ENCODE data around the gene SLC9A3.

SLC9A3 gene

GRCh38 chr5:531749-532315 is 7.6 kb upstream of the SLC9A3 start:
- Histone ChIP-seq H3F3A (ENCODE audit: insufficient read depth, low read length) (no peaks in the 10 kb centered on the region), H3K27ac (ENCODE audit: low read depth, low read length, poor library complexity, severe bottlenecking) (no peak overlapping the region), H3K4me3 (ENCODE audit: low read depth, low read length, poor library complexity, severe bottlenecking) (no peak overlapping the region), H3K4me1 (ENCODE audit: insufficient read depth, low read length, severe bottlenecking) (peaks cover 5% of the 10 kb centered on the region), H3K9ac (ENCODE audit: low read length) (no peak overlapping the region), H4K20me1 (ENCODE audit: insufficient read depth, low read length) (no peaks in the 10 kb centered on the region), H3K9me2 (ENCODE audit: low read depth, low read length) (no peaks in the 10 kb centered on the region), H3K9me3 (ENCODE audit: low read length) (no peaks in the 10 kb centered on the region), H3K4me2 (ENCODE audit: low read length) (no peak overlapping the region), H3K79me2 (ENCODE audit: insufficient read depth, low read length) (no peaks in the 10 kb centered on the region), H3K27me3 (ENCODE audit: insufficient read depth, low read length) (peaks cover 18% of the 10 kb centered on the region), H2AFZ (ENCODE audit: low read length) (no peak overlapping the region), H3K36me3 (ENCODE audit: insufficient read depth, low read length) (no peaks in the 10 kb centered on the region)
- no peak for TF ChIP-seq CTCF (IDR thresholded peaks at IDR 0.05; ENCODE audit: low read length)
- no peak for TF ChIP-seq EZH2 (IDR thresholded peaks at IDR 0.05; ENCODE audit: borderline replicate concordance, low read length)

- peaks cover 18% of the 10 kb centered on the region for H3K27me3 ChIP-seq (ENCODE audit: insufficient read depth, low read length)
- H3K4me2 ChIP-seq (ENCODE audit: low read length): no peak overlapping the region
These were observed 7.0 kb upstream of the SLC9A3 start for GRCh38 chr5:531101-531748.

More at GRCh38 chr5:531101-531748, 7.0 kb upstream of the SLC9A3 start:
- no peaks in the 10 kb centered on the region for H3K9me2 ChIP-seq (ENCODE audit: low read depth, low read length)
- no peak overlapping the region for H3K4me3 ChIP-seq (ENCODE audit: low read depth, low read length, poor library complexity, severe bottlenecking)
- no peaks in the 10 kb centered on the region for H4K20me1 ChIP-seq (ENCODE audit: insufficient read depth, low read length)
- H3F3A ChIP-seq (ENCODE audit: insufficient read depth, low read length): no peaks in the 10 kb centered on the region
- no peaks in the 10 kb centered on the region for H3K9me3 ChIP-seq (ENCODE audit: low read length)
- H3K4me1 ChIP-seq (ENCODE audit: insufficient read depth, low read length, severe bottlenecking): peaks cover 5% of the 10 kb centered on the region
- no peak overlapping the region for H3K27ac ChIP-seq (ENCODE audit: low read depth, low read length, poor library complexity, severe bottlenecking)
- no peaks in the 10 kb centered on the region for H3K36me3 ChIP-seq (ENCODE audit: insufficient read depth, low read length)
- TF ChIP-seq CTCF (IDR thresholded peaks at IDR 0.05; ENCODE audit: low read length) (no peak), EZH2 (IDR thresholded peaks at IDR 0.05; ENCODE audit: borderline replicate concordance, low read length) (no peak)
- no peak overlapping the region for H2AFZ ChIP-seq (ENCODE audit: low read length)
- no peak overlapping the region for H3K9ac ChIP-seq (ENCODE audit: low read length)
- H3K79me2 ChIP-seq (ENCODE audit: insufficient read depth, low read length): no peaks in the 10 kb centered on the region
